HG02970 (cell line): ENCODE data around the gene FCMR.

Experiments
- ATAC-seq: cut with Tn5 transposase; IDR thresholded peaks from one replicate; pipeline ENCODE4 v1.9.1; 2021; ENCODE audit warnings: mild to moderate bottlenecking, moderate library complexity, moderate number of reproducible peaks; ENCODE audit not compliant: unreplicated experiment, low FRiP score

FCMR gene

DNA sequence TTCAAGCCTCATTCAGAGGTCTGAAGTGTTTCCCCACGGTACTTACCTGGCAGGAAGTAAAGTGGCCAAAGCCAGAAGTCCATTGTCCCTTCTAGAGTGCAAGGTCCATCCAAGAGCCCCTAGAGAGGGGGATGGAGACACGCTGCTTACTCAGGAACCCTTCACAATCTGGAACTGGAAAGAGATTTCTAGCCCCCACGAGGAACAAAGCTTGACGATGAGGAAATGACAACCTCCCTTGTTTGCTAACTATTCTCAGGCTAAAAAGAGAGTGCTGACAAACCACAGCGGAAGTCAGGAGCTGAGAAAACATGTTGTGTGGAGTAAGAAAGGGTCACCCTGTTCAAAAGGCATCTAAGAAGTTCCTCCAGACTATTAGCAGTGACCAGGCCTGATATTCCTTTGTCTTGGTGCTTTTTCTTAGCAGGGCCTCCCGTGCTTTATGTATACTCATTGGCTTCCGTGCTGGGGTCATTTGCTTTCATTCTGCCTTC is at the start of gene FCMR:
TSS of gene FCMR (minus strand) at position 170 of the 494 bp plus-strand sequence. CDS start at position 83, 87 bp downstream.
- ATAC-seq: no peak

DNA sequence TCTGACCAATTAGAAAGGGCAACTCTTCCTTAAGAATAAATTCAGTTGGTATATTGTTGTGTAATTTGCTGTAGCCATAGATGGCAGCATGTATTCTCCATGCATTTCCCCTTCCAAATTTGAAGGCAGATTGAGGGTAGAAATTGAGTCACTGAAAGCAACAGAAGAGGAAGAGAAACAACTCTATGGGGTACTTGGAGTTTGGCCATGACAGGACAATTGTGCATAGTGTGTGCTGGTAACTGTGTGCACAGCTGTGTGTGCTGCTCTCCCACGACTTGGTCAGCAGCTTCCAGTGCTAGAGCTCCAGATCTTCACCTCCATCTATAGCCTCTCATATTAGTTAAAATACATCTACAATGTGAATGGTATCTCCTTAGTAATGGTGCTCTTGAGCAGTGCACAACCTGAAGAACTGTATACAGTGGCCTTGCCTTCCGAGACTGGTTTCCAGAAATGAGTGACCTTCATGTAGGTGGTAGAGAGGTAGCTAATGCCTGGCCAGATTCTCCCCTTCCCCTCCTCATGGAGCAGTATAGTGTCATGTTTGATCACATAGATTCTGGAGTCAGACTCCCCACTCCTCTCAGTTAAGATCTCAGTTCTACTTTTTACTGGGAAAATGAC is 49.4 kb upstream of the FCMR start:
- no peak for ATAC-seq

- no peak for ATAC-seq
Observed at GRCh38 chr1:206970446-206970845, 48.7 kb upstream of the FCMR start, which contains the start of gene FCAMR. Gene FCAMR (minus strand): TSS chr1:206970460. CDS start chr1:206970125, 335 bp downstream.

DNA sequence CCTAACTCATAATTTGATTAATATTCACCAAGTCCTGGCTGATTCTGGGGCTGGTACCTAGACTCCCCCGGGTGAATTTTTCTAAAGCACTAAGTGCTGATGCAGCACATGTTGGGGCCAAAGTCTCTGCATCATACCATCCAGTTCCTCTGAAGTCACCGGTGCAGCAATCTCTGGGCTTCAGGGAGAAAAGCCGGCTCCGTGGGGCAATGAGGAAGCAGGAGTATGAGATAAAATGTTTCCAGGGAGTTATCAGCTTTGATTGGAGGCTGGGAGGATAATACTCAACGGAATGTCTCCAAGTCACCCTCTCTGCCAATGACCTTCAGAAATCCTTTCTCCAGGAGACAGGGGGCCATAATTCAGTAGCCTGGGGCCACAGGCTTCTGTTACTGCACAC is 47.3 kb upstream of the FCMR start:
- no peak for ATAC-seq

- ATAC-seq: no peak
Observed at GRCh38 chr1:206967096-206967849, 45.5 kb upstream of the FCMR start.

DNA sequence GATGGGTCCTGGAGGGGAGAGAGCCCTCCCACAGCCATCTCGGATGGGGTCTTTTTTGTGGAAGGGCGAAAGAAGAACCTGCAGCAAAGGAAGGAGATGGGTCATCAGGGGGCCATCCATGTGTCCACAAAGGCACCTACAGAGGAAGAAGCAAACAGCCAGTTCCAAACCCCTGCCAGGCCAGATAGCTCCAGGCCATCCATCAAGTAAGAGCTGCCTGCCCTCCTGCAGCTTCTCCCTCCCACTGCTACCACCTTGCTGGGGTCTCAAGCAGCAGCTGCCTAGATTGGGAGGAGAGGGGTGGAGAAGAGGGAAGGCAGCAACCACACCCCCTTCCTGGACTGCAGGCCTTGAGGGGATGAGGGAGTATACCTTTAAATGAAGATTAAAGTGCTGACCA is 44.0 kb upstream of the FCMR start:
- ATAC-seq: no peak

GRCh38 chr1:206963740-206964139 is 42.0 kb upstream of the FCMR start:
- no peak for ATAC-seq

- no peak for ATAC-seq
Observed at GRCh38 chr1:206963119-206963712, 41.5 kb upstream of the FCMR start.

DNA sequence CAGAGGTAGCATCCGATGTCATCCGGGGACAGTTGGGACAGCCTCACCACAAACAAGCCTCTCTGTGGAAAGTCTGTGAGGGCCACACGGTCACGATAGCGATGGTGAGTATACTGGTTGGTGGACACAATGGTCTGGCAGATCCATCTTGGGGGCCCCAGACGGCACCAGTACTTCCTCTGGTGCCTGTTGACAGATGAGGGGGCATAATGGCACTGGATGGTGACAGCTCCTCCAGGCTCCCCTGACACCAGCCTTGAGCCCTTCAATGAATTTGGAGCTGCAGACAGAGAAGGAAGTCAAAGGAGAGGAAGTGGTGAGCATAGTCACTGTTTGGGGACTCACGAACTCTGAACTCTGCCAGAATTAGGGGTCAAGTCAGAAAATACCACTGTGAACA is 40.5 kb upstream of the FCMR start:
- no peak for ATAC-seq

- no peak for ATAC-seq
Observed at GRCh38 chr1:206961668-206962067, 39.9 kb upstream of the FCMR start.

DNA sequence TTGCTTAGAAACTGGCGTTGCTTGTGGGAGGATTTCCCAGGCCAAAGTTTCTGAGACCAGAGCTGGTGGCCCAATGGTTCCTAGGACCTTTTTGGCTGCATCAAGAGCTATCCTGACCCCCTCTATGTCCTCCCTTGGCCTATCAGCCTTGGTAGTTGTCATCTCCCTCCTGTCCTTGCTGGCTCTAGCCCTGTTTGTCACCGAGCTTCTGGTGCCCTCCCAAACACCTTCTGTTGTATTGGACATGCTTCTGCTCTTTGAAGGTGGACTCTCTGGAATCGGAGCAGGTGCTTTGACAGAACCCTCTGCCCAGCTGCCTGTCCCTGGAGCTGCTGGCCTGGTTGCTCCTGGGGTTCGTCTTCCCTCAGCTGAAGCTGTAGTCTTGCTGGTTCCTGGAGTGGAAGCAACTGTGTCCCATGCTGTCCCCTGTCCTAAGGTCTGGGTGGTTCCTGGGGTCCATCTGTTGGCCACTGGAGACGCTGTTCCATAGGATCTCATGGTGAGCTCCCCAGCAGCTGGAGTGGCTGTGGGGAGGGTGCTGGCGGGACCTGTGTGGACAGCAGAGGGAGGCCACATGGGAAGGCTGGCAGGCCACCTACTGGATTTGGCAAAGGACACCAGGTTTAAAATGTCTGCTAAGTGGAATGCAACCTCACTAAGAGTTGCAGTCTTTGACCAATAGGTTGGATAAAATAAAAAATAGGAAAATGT is 39.1 kb upstream of the FCMR start:
- no peak for ATAC-seq

DNA sequence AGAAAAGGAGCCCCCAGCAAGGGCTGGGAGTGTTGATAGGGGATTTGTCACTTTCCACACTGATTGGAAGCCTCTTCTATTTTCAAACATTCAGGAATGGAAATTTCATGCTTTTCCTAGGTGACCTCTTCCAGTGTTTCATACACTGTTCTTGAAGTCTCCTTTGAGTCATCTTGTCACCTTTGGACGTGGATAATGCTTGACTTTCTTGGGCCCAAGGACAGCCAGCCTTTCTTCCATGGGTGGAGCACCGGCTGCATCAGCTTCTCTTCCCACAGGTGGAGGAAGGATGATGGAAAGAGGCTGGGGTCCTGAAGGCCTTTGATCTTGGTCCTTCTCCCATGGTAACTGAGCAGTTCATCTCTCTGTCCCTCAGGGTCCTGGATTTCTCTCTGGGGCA is 36.4 kb upstream of the FCMR start:
- ATAC-seq: no peak

DNA sequence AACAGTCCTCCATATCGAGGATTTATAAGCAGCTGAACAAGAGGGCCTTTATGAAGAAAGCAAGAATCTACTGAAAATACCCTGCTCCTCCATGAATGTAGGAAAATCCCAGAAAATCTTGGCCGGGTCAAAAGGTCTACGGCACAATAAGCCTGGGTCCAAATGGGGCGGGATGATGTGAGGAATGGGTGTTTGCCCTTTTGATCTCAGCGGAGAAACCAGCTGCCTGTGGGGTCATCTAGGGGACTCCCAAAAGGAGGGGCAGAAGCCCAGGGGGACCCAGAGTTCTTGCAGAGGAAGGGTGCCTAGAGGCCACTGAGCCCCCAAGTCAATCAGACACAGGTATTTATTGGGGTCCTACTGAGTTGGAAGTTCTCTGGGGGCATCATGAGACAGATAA is 35.9 kb upstream of the FCMR start:
- no peak for ATAC-seq

GRCh38 chr1:206955476-206956451 is 34.0 kb upstream of the FCMR start:
- ATAC-seq: no peak

DNA sequence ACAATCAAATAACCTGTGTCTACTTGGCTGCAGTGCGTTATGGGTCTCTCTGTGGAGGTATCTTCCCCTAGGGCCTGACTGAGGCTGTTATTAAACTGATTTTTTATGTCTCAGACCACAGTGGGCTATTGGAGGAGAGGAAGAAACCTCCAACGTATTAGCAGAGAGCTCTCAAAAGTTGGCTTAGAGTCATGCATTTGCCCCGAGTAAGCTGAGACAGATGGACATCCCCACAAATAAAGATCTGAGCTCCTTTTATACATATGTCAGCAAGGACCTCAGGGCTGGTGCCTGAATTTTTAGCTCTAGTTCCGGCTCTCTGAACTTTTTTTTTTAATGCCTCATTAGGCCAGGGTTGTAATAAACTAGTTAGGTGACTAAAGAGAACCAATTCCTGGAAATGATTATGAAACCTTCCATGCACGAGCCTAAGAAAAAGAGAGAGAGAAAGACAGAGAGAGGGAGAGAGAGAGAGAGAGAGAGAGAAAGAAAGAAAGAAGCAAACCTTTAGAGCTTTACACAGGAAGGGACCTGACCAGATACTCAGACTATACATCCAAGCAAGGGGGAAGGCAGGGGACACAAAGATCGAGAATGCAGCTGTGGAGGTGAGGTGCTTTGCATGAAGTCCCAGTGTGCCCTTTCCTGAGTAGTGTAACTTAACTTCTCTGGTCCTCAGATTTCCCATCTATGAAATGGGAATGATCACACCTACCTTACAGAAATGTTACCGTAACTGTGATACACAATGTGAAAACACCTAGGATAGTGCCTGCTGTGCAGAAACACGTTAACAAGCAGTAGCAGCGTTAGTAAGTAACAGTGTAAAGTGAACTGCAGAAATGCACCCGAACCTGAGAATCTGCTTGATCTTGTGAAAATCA is 33.0 kb upstream of the FCMR start:
- ATAC-seq: no peak

DNA sequence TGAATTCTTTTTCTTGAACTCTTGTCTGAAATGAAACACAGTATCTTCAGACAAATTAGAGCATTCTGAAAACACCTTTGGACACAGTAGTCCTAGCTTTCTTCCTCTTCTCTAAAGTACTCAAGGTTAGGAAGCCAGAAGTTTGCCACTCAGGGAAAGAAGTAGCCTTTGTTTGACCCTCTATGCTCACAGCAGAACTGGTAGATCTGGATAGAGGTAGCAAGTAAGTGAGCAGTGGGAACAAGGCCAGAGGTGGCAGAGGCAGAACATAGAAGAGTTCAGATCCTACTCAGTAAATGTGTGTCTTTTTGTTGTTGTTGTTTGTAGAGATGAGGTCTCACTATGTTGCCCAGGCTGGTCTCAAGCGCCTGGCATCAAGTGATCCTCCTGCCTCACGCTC is 31.9 kb upstream of the FCMR start:
- ATAC-seq: no peak

GRCh38 chr1:206953126-206953525 is 31.4 kb upstream of the FCMR start:
- no peak for ATAC-seq

DNA sequence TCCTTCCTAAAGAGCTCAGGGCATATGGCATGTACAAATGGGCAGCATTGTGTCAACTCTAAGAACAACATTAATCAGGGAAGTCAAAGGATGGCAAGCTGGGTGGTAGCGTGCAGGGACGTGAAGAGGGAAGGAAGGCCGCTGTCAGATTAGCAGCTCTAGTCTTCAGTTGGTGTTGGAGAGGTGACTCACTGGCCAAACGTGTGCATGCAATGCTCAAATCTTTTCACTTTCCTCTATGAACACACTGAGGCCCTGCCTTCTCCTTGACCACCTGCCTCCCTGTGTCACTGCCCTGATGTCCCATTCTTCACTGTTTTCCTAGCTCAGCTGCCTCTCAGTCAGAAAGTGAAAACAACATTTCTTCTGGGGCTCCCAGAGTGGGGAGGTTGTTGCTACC is 30.4 kb upstream of the FCMR start:
- ATAC-seq: no peak
